PFSK-1 (cell line): ENCODE measurements around the gene RANBP6.

Experiments used
- FOXP2 ChIP-seq: optimal IDR thresholded peaks from 2 replicates; pipeline ENCODE3; 2011; ENCODE audit warnings: borderline replicate concordance, control low read depth, inconsistent platforms; ENCODE audit not compliant: insufficient read depth; ENCODE audit errors: extremely low read length, extremely low read depth
- POLR2AphosphoS5 ChIP-seq: IDR thresholded peaks from 2 replicates; pipeline ENCODE4 v1.6.1; 2012; ENCODE audit warnings: low read depth, mild to moderate bottlenecking, control low read depth, low read length, moderate library complexity
- SIN3A ChIP-seq: IDR thresholded peaks from 2 replicates; pipeline ENCODE4 v1.6.1; 2012; ENCODE audit warnings: mild to moderate bottlenecking, low read length, moderate library complexity, borderline replicate concordance; ENCODE audit not compliant: insufficient read depth

- TF ChIP-seq POLR2AphosphoS5 = no peak
- TF ChIP-seq SIN3A = no peak
- no peak for TF ChIP-seq FOXP2
Measured at GRCh38 chr9:5988265-5988664, 27.2 kb downstream of the RANBP6 start.
